Endothelial cell of umbilical vein (primary cell): ENCODE measurements around the gene MOB3B.

Experiments used
- CTCF ChIP-seq, 2 donors: IDR thresholded peaks; 1 replicate in 1 of 2; 2 replicates in 1 of 2; pipeline ENCODE4 v1.5.1; 2011; ENCODE audit warnings: low read length in 2 of 2, mild to moderate bottlenecking in 2 of 2, moderate library complexity in 2 of 2, control low read depth in 1 of 2, inconsistent platforms in 1 of 2, low read depth in 1 of 2; ENCODE audit not compliant: insufficient read depth in 1 of 2; ENCODE audit errors: extremely low read depth in 1 of 2
- EZH2 ChIP-seq: IDR thresholded peaks from 2 replicates; pipeline ENCODE4 v1.6.1; 2012; ENCODE audit warnings: borderline replicate concordance, low read depth, mild to moderate bottlenecking, moderate library complexity, low read length, inconsistent platforms; ENCODE audit not compliant: severe bottlenecking
- FOS ChIP-seq: IDR thresholded peaks from 2 replicates; pipeline ENCODE4 v1.6.1; 2011; ENCODE audit warnings: mild to moderate bottlenecking, low read length, moderate library complexity, borderline replicate concordance; ENCODE audit not compliant: insufficient read depth
- JUN ChIP-seq: IDR thresholded peaks from 2 replicates; pipeline ENCODE4 v1.6.1; 2011; ENCODE audit warnings: borderline replicate concordance, low read depth; ENCODE audit not compliant: insufficient read length, insufficient read depth
- MAX ChIP-seq: IDR thresholded peaks from 2 replicates; pipeline ENCODE4 v1.6.1; 2011; ENCODE audit not compliant: insufficient read depth, insufficient read length
- POLR2A ChIP-seq: IDR thresholded peaks from 2 replicates; pipeline ENCODE4 v1.6.1; 2012; ENCODE audit warnings: low read depth, mild to moderate bottlenecking, control low read depth, low read length
- POLR2AphosphoS5 ChIP-seq: IDR thresholded peaks from 2 replicates; pipeline ENCODE4 v1.6.1; 2012; ENCODE audit warnings: low read depth, mild to moderate bottlenecking, control low read depth, low read length, moderate library complexity; ENCODE audit not compliant: insufficient read depth

- no peak for TF ChIP-seq CTCF (IDR thresholded peaks at IDR 0.05; ENCODE audit: extremely low read depth in 1 of 2, insufficient read depth in 1 of 2, low read depth in 1 of 2, low read length in 2 of 2)
- no peak for TF ChIP-seq EZH2
- no peak for TF ChIP-seq POLR2AphosphoS5
- TF ChIP-seq POLR2A: no peak
- TF ChIP-seq MAX: no peak
- TF ChIP-seq FOS: no peak
- no peak for TF ChIP-seq JUN
These were observed 57.4 kb downstream of the MOB3B start for GRCh38 chr9:27472195-27472594.
